Uterus (tissue), 2 donors: ENCODE results near the gene NLGN2.

Experiments
- CTCF ChIP-seq, 4 experiments: fragments of 200-600 bp in 2 of 4; fragments of 450-650 bp in 2 of 4; sonication (generic) in 2 of 4; IDR thresholded peaks; one replicate each; pipeline ENCODE4 v1.5.1; 2016 to 2019; ENCODE audit warnings: antibody characterized with exemption in 4 of 4, mild to moderate bottlenecking in 2 of 4, moderate library complexity in 1 of 4
- POLR2A ChIP-seq, 2 donors: fragments of 450-650 bp; IDR thresholded peaks; one replicate each; pipeline ENCODE4 v1.6.1; 2016; ENCODE audit warnings: antibody characterized with exemption in 2 of 2, mild to moderate bottlenecking in 1 of 2, moderate library complexity in 1 of 2

GRCh38 chr17:7361906-7362305, 45.7 kb upstream of the NLGN2 start:
- TF ChIP-seq CTCF (IDR thresholded peaks at IDR 0.05) (no peak), POLR2A (IDR thresholded peaks at IDR 0.05) (no peak)
